ENCODE results near the gene SOX10. TPM values are rescaled to one million over a fixed set of nuclear protein-coding genes. Genes with fewer than 3 reads are reported as not detected.
"Not testable (repeated sequence)": the region's sequence is repeated elsewhere in the genome, so short reads cannot be mapped to it uniquely, and the experiment has no call there.

SOX10 gene
- total RNA-seq, 2 experiments from 2014 or later: not detected

GRCh38 chr22:37947142-37947795 lies 37.1 kb downstream of the SOX10 start:
- POLR2A ChIA-PET; H3K27me3 Mint-ChIP-seq (ENCODE audit: low read depth); H3K4me1 Mint-ChIP-seq (ENCODE audit: low read depth); H3K4me3 Mint-ChIP-seq; H3K9me3 Mint-ChIP-seq (ENCODE audit: insufficient read depth); H3K27ac Mint-ChIP-seq; ATAC-seq; DNase-seq; H3K36me3 Mint-ChIP-seq (ENCODE audit: low read depth): not testable (repeated sequence)
- CTCF ChIA-PET: interaction anchor here (2.2 kb wide), 1 partner anchor 13 kb away, joined by 7 read pairs; no protein-coding TSS in a partner anchor

GRCh38 chr22:37944423-37944822 lies 39.9 kb downstream of the SOX10 start:
- not testable (repeated sequence) for H3K27ac Mint-ChIP-seq; H3K4me1 Mint-ChIP-seq (ENCODE audit: low read depth); H3K9me3 Mint-ChIP-seq (ENCODE audit: insufficient read depth); ATAC-seq; H3K4me3 Mint-ChIP-seq; H3K27me3 Mint-ChIP-seq (ENCODE audit: low read depth); H3K36me3 Mint-ChIP-seq (ENCODE audit: low read depth); DNase-seq
- ChIA-PET POLR2A (interaction anchor here (0.8 kb wide), 1 partner anchor 27 kb away, joined by 3 read pairs; no protein-coding TSS in a partner anchor), CTCF (interaction anchor here (1.1 to 2.3 kb wide), 2 partner anchors 10 to 126 kb away, joined by 3 to 9 read pairs; no protein-coding TSS in a partner anchor)

GRCh38 chr22:37943825-37944198 lies 40.5 kb downstream of the SOX10 start:
- CTCF ChIA-PET: interaction anchor here (1.1 to 2.3 kb wide), 3 partner anchors 10 to 125 kb away, joined by 3 to 9 read pairs (median 4); no protein-coding TSS in a partner anchor
- DNase-seq: no peak
- Mint-ChIP-seq H3K4me1 (ENCODE audit: low read depth) (peaks cover 4% of the 10 kb centered on the region), H3K36me3 (ENCODE audit: low read depth) (no peaks in the 10 kb centered on the region), H3K9me3 (ENCODE audit: insufficient read depth) (no peaks in the 10 kb centered on the region), H3K27me3 (ENCODE audit: low read depth) (peaks cover 3% of the 10 kb centered on the region), H3K4me3 (no peak overlapping the region), H3K27ac (no peak overlapping the region)
- POLR2A ChIA-PET: no interaction called here
- ATAC-seq: no peak

GRCh38 chr22:37943136-37943824 lies 41.1 kb downstream of the SOX10 start:
- Mint-ChIP-seq H3K4me1 (ENCODE audit: low read depth) (peaks cover 4% of the 10 kb centered on the region), H3K9me3 (ENCODE audit: insufficient read depth) (no peaks in the 10 kb centered on the region), H3K27me3 (ENCODE audit: low read depth) (no peaks in the 10 kb centered on the region), H3K36me3 (ENCODE audit: low read depth) (no peaks in the 10 kb centered on the region), H3K27ac (no peak overlapping the region), H3K4me3 (no peak overlapping the region)
- DNase-seq: no peak
- ATAC-seq: no peak
- POLR2A ChIA-PET: no interaction called here
- CTCF ChIA-PET: interaction anchor here (1.1 to 2.3 kb wide), 3 partner anchors 9 to 125 kb away, joined by 3 to 9 read pairs (median 4); no protein-coding TSS in a partner anchor

GRCh38 chr22:37942133-37942532 lies 42.2 kb downstream of the SOX10 start:
- ATAC-seq: no peak
- Mint-ChIP-seq H3K4me1 (ENCODE audit: low read depth) (peaks cover 4% of the 10 kb centered on the region), H3K27me3 (ENCODE audit: low read depth) (no peaks in the 10 kb centered on the region), H3K4me3 (no peak overlapping the region), H3K27ac (no peak overlapping the region), H3K36me3 (ENCODE audit: low read depth) (peaks cover 3% of the 10 kb centered on the region), H3K9me3 (ENCODE audit: insufficient read depth) (no peaks in the 10 kb centered on the region)
- CTCF ChIA-PET: interaction anchor here (1.9 kb wide), 1 partner anchor 79 kb away, joined by 4 read pairs; no protein-coding TSS in a partner anchor
- POLR2A ChIA-PET: no interaction called here
- DNase-seq: no peak

GRCh38 chr22:37940698-37941376 lies 43.5 kb downstream of the SOX10 start:
- Mint-ChIP-seq H3K27ac (peak overlapping the region; percentile 28), H3K36me3 (ENCODE audit: low read depth) (peaks cover 3% of the 10 kb centered on the region), H3K4me3 (no peak overlapping the region), H3K9me3 (ENCODE audit: insufficient read depth) (no peaks in the 10 kb centered on the region), H3K4me1 (ENCODE audit: low read depth) (peaks cover 4% of the 10 kb centered on the region), H3K27me3 (ENCODE audit: low read depth) (no peaks in the 10 kb centered on the region)
- CTCF ChIA-PET: no interaction called here
- DNase-seq (no peak), ATAC-seq (no peak)
- POLR2A ChIA-PET: no interaction called here

- Mint-ChIP-seq H3K27ac (no peak overlapping the region), H3K27me3 (ENCODE audit: low read depth) (no peaks in the 10 kb centered on the region), H3K4me1 (ENCODE audit: low read depth) (peaks cover 15% of the 10 kb centered on the region), H3K36me3 (ENCODE audit: low read depth) (peaks cover 6% of the 10 kb centered on the region), H3K4me3 (no peak overlapping the region), H3K9me3 (ENCODE audit: insufficient read depth) (no peaks in the 10 kb centered on the region)
- DNase-seq (peak; percentile 90), ATAC-seq (peak; percentile 99)
- CTCF ChIA-PET: interaction anchor here (0.6 to 3.0 kb wide), 21 partner anchors 10 to 372 kb away, joined by 3 to 18 read pairs (median 5); partner anchors contain the start of genes C22orf23, MICALL1 and POLR2F
- POLR2A ChIA-PET: interaction anchor here (0.6 kb wide), 1 partner anchor 82 kb away, joined by 3 read pairs; no protein-coding TSS in a partner anchor
Measured at GRCh38 chr22:37933711-37934376, 50.5 kb downstream of the SOX10 start.

- no peaks in the 10 kb centered on the region for H3K27me3 Mint-ChIP-seq (ENCODE audit: low read depth)
- H3K9me3 Mint-ChIP-seq (ENCODE audit: insufficient read depth): no peaks in the 10 kb centered on the region
- H3K4me1 Mint-ChIP-seq (ENCODE audit: low read depth): peaks cover 15% of the 10 kb centered on the region
- ChIA-PET POLR2A (no interaction called here), CTCF (interaction anchor here (0.7 to 3.0 kb wide), 9 partner anchors 11 to 46 kb away, joined by 3 to 18 read pairs (median 4); partner anchors contain the start of gene MICALL1)
- DNase-seq (no peak), ATAC-seq (no peak)
- H3K36me3 Mint-ChIP-seq (ENCODE audit: low read depth): peaks cover 10% of the 10 kb centered on the region
- H3K27ac Mint-ChIP-seq: peak overlapping the region; percentile 39
- no peak overlapping the region for H3K4me3 Mint-ChIP-seq
Measured at GRCh38 chr22:37932821-37933578, 51.4 kb downstream of the SOX10 start.

- ChIA-PET CTCF (interaction anchor here (0.7 to 3.0 kb wide), 7 partner anchors 11 to 45 kb away, joined by 3 to 18 read pairs (median 4); no protein-coding TSS in a partner anchor), POLR2A (no interaction called here)
- no peak for ATAC-seq
- DNase-seq: no peak
- peaks cover 7% of the 10 kb centered on the region for H3K36me3 Mint-ChIP-seq (ENCODE audit: low read depth)
- no peak overlapping the region for H3K4me3 Mint-ChIP-seq
- H3K9me3 Mint-ChIP-seq (ENCODE audit: insufficient read depth): no peaks in the 10 kb centered on the region
- H3K27me3 Mint-ChIP-seq (ENCODE audit: low read depth): no peaks in the 10 kb centered on the region
- peaks cover 15% of the 10 kb centered on the region for H3K4me1 Mint-ChIP-seq (ENCODE audit: low read depth)
- H3K27ac Mint-ChIP-seq: no peak overlapping the region
Measured at GRCh38 chr22:37932401-37932800, 52.0 kb downstream of the SOX10 start.

GRCh38 chr22:37931893-37932389 lies 52.4 kb downstream of the SOX10 start:
- Mint-ChIP-seq H3K4me1 (ENCODE audit: low read depth) (peaks cover 15% of the 10 kb centered on the region), H3K27ac (no peak overlapping the region), H3K27me3 (ENCODE audit: low read depth) (no peaks in the 10 kb centered on the region), H3K36me3 (ENCODE audit: low read depth) (peaks cover 7% of the 10 kb centered on the region), H3K4me3 (no peak overlapping the region), H3K9me3 (ENCODE audit: insufficient read depth) (no peaks in the 10 kb centered on the region)
- CTCF ChIA-PET: interaction anchor here (0.7 to 2.5 kb wide), 8 partner anchors 11 to 68 kb away, joined by 3 to 18 read pairs (median 4); no protein-coding TSS in a partner anchor
- ATAC-seq (no peak), DNase-seq (no peak)
- POLR2A ChIA-PET: no interaction called here
